Left hindlimb (tissue), 1 donor: Measurements from ENCODE around the gene LRCH1.

Source experiments
- DNase-seq: peaks from one replicate; pipeline ENCODE4 v3.0.0-alpha.2; 2018

Gene LRCH1

GRCh38 chr13:46668302-46668720 lies 115.3 kb downstream of the LRCH1 start:
- no peak for DNase-seq

GRCh38 chr13:46668931-46669525 lies 116.1 kb downstream of the LRCH1 start:
- DNase-seq, result no peak

DNA sequence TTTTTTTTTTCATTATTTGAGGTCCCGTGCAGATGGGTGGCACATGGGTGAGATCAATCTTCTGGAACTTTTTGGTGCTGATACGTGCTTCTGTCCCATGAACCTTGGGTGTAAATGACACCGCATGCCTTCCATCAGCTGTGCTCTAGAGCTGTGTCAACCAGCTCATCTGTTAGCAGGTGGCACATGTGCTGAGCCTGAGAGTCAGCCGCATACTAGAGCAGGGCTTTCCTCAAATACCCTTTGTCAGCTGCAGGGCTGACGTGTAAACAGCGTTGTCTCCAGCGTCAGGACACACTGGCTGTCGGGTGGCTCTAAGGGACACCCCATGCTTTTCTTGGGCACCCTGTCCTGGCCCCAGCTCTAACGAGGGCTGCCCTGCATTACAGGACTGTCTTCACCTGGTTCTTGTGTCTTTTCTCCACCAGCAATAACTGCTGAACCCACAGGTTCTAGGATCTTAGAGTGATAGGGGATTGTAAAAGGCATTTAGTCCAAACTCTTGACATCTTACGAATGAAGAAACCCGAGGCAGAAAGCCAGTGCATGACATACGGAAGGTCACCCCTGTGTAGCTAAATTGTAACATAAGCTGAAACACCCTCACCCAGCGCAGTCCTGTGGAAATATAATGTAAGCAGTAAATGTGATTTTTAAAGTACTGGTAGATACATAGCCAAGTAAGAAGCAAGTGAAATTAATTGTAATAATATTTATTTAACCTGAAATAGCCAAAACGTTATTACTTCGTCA lies 119.5 kb downstream of the LRCH1 start:
- no peak for DNase-seq

DNA sequence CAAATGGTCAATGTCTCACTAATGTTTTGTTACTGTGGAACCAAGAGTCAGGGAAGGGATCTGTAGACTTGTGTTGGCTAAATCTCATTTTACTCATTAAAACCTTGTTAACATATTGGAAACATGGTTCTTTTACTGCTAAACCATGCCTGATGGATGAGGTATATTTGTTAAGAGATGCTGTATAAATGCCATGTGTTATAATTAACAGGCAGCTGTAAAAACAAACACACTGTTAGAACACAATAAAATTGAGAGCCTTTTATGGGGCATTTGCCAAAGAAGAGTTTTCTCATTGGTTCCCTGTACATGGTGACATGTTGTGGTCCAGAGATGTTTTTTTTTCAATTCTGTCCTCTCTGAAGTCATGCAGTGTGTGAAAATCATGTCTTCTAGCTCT lies 122.0 kb downstream of the LRCH1 start:
- DNase-seq, result no peak

DNA sequence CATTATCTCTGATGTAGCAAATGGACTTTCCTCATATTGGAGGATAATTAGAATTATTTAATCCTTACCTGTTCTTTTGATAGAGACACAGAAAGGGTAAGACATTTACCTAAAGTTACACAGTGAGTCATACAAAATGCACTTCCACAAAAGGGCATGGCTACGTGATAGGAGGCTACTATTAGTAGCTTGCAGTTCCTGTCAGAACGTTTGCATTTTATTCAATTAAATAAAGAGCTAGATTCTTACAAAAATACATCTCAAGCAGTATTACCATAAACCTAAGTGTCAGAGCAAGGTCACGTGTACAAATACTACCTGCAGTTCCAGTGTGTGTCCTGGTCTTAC lies 123.4 kb downstream of the LRCH1 start:
- no peak for DNase-seq

DNA sequence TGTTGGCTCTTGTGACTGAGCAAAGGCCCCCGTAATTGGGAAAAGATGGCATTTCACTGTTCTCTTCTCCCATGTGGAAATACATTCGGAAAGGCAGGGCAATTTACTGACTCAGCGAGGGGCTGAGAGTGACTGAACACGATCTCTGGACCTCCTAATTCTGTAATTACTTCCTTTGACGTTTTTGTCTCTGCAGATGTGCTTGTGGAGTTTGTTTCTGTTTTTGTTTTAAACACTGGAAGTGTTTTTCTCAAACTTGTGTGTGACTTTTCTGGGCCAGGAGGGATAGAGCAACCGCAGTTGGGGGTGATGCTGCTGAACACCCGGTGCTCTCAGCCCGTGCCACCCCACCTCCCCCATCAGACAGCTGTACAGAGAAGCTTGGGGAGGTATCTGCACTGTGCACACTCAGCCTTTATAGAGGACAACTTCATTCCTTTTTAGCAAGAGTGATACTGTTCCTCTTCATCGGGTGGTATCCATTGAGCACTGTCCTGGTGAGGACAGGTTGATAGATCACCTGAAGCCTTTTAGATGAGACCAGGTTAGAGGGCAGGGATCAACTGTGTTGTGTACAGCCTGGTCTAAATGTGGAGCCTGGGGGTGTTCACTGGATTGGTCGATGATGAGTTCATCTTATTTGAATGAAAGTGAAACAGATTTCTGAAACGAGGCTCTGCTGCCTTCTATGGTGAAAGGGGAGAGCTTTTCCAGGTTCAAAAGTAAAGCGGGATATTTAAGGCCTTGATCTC lies 126.6 kb downstream of the LRCH1 start:
- DNase-seq, result peak; percentile 48

DNA sequence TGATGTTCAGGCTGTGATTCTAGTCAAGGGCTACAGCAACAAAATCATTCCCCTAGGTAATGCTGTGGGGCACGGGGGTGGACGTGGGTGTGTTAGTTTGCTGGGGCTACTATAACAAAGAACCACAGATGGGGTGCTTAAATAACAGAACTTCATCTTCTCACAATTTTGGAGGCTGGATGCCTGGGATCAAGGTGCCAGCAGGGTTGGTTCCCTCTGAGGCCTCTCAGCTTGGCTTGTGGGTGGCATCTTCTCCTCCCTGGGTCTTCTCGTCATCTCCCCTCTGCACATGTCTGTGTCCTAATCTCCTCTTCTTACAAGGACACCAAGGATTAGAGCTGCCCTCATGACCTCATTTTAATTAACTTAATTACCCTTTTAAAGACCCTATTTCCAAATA lies 129.0 kb downstream of the LRCH1 start:
- no peak for DNase-seq

GRCh38 chr13:46682707-46683106 lies 129.7 kb downstream of the LRCH1 start:
- DNase-seq, result no peak

DNA sequence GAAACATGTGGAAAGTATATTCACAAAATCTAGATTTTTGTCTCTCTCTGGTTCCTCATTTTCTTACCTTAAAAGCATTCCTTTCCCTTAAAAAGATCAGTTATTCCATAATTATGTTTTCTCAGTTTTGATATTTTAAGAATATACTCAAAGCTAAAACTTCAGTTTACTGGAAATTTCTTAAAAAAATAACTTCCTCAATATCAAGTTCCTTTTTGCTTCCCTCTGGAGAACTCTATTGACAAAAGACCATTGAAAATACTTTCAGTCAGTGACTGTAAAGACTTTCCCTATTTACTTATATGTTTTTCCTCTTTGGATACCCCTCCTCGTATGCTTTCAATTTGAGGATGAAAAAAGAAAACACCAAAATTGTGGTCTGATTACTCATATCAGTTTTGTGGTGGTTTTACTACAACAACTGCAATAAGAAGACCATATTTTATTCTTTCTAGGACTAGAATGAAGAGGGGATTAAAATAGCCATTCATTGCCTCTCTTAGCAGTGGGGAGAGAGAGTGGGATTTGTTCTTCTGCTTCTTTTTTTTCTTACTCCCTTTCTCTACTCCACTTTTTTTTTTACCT lies 130.8 kb downstream of the LRCH1 start:
- DNase-seq, result no peak

DNA sequence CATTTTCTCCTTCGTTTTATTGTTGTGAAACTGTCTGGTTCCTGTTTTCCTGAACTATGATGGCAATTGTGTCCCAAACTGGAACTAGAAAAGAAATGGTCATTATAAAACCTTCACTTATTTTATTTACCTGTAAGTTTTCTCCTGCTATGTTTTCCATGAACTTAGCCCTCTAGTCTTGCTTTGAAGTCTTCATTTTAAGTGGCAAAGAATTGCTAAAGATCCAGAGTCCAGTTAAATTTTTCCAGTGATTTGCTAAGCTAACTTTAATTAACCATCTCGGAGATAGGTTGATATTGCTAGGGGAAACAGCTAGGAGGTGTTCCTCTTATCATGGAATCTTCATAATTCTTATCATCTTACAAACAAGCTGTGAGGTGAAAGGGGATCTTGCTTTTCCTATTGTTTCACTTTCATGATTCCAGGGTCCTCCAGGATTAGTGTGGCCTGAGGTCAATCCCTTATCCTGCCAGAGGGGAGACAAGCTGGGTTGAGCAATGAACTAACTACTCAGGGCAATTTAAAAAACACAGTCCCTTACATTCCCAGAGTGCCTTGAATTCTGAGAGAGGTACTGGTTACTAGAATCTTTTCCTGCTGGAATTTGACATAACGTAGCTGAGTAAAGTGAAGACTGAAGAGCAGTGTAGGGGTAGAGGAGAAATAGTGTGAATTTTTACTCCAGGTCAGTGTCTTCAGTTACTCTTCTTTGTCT lies 131.5 kb downstream of the LRCH1 start:
- no peak for DNase-seq

GRCh38 chr13:46685006-46685730 lies 132.2 kb downstream of the LRCH1 start:
- DNase-seq, result no peak

GRCh38 chr13:46686171-46686570 lies 133.2 kb downstream of the LRCH1 start:
- DNase-seq, result no peak

DNA sequence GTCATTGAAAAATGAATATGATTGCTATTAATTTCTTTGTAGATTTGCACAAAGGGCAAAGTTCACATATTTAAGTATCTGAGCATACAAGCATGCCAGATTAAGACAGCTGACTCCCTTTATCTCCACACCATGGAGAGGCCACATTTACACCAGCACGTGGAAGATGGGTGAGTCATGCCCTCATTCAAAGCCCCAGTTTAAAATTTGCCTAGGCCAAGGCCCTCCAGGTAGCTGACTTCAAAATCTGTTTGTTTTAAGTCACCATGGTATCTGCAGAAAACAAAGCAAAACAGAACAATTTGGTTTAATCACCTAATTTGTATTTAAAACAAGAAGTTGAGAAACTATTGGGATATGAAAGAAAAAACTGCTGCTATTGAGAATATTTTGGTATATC lies 134.8 kb downstream of the LRCH1 start:
- DNase-seq, result no peak

DNA sequence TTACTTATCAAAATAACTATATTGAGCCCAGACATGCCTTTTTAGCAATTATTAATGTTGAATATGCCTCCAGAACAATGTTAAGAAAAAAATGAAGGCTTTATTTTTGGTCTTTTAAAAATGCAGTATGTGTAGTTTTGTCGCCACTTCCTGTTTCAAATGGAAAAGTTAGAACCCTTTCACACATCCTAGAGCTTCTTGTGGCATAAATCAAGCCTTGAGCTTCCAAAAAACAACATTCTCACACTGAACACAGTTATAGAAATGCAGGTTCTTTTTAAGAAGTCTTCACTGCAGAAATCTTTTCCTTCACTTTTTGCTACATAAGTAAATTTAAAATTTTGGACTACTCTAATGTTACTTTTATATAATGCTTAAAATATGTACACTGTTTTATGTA lies 135.3 kb downstream of the LRCH1 start:
- DNase-seq, result no peak

DNA sequence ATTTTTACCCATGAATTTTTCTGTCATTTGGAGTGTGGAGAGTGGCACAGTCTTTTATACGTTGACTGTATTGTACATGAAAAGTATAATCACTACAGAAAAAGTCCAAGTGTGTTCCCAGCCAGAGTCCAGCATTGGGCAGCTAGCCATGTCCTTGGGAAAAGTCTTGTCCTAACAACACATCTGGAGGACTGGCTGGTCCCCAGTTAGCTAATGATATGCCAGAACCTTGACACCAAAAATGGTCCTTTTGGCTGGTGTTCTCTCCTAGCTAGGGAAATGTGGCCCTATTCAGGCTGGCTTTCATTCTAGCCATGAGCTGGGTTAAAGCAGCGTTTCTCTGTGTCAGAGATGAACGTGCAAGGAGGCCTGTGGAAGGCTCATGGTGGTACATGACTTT lies 145.0 kb downstream of the LRCH1 start:
- no peak for DNase-seq

DNA sequence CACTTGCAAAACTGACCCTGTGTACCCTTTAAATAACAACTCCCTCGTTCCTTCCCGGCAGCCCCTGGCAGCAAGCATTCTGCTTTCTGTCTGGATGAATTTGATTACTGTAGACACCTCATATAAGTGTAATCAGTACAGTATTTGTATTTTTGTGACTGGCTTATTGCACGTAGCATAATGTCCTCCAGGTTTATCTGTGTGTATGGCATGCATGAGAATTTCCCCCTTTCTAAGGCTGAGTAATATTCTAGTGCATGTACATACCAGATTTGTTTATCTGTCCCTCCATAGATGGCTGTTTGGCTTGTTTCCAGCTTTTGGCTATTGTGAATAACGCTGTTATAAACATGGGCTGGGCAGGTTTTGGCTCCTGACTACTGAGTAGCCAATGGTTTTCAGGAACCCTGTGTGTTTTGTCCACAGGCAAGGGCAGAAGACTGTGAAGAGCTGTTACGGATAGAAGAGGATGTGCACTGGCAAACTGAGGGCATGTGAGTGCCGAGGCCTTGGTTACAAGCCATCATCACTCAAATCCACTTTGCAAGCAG lies 146.0 kb downstream of the LRCH1 start:
- DNase-seq, result no peak

- no peak for DNase-seq
Observed at GRCh38 chr13:46712524-46712923, 159.6 kb downstream of the LRCH1 start.

- DNase-seq, result no peak
Observed at GRCh38 chr13:46715363-46715762, 162.4 kb downstream of the LRCH1 start.

DNA sequence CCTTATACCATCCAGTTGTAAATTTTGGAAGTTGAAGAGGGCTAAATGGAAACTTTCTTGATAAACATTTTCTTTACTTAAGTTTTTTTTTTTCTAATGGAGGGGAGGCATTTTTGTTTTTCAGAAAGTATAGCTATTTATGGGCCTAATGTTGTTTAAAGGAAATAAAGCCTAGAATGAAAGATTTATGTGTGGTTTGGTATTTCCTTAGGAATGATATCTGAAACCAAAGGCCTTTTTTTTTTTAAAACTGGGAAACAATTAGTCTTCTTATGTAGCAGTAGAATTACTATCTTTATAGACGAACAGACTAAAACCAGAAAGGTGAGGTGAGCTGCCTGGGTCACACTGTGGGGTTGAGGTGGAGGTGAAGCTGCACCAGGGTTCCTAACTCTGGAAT lies 163.9 kb downstream of the LRCH1 start:
- DNase-seq, result no peak

DNA sequence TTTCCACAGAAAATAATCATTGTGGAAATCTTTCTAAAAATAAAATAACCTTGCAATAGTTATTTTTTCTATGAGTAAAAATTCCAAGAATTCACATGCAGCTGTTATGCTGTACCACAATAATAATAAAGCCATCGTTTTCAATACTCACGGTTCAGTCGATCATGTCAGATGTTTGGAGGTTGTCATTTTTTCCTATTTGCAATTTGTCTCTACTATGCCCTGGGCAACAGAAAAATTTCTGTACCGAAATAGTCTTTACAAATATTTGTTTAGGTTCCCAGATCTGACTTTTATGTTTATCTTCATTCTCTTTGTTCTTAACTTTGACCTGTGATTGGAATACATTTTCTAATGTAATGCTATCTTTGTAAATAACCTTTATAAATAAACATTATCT lies 164.3 kb downstream of the LRCH1 start:
- no peak for DNase-seq

DNA sequence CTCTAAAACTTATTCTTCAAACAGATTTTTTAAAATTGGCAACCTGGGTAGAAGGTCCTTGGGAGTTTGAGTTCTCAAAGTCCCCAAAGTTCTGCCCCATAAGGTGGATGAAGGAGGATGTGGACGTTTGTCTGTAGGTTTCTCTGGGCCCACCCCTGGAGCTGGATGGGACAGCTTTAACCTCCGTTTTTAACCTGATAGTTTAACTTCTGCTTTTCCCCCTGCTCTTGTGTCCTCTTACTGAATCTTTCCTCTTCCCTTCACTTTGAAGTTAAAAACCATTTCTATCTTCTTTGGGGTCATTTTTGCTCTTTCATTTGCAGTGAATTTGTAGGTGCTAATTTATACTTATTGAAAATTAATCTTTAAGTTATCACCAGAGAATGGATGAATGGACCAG lies 164.9 kb downstream of the LRCH1 start:
- no peak for DNase-seq

DNA sequence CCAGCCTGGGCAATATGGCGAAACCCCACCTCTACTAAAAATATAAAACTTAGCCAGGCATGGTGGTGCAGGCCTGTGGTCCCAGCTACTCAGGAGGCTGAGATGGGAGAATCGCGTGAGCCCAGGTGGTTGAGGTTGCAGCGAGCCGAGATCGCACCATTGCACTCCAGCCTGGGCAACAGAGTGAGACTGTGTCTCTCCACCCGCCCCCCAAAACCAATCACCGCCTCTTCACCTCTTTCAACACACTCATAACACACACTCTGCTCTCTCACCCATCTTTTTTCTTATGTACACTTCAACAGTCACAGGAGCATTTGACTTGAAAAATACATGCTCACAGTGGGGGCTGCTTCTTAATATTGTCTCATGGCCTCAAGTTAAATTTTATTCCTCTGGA lies 167.2 kb downstream of the LRCH1 start:
- no peak for DNase-seq
